Naive thymus-derived CD8-positive, alpha-beta T cell (primary cell): ENCODE data around the gene FXYD1. TPM values are rescaled to one million over a fixed set of nuclear protein-coding genes. Genes with fewer than 3 reads are reported as not detected.
A peak's percentile ranks its signal among the peaks of the same experiment; 100 is the strongest.

ENCODE experiments used
- ATAC-seq, 2 donors: fragments of 150-1000 bp; cut with Tn5 transposase in 1 of 2; sonication (Bioruptor Pico), chemical (Tn5 transposase) in 1 of 2; 1 replicate in 1 of 2; 2 replicates in 1 of 2; pipeline ENCODE4 v1.10.0; 2021; ENCODE audit warnings: mild to moderate bottlenecking in 2 of 2, moderate library complexity in 2 of 2
- POLR2A ChIA-PET: fragments of 350-600 bp; sonication (Branson Sonifier 250); formaldehyde crosslinking; loops from one replicate; lab custom pipeline; 2021; ENCODE audit warnings: antibody characterized with exemption; lab: Charles Lee
- DNase-seq, 10 donors: peaks; one replicate each; pipeline versions ENCODE4 v3.0.0 to v3.0.0-alpha.2; 2020 to 2022
- H3K27ac Mint-ChIP-seq, 10 donors: one replicate each; pipeline ENCODE4 v1.8.0; 2020 to 2022; ENCODE audit warnings: mild to moderate bottlenecking in 10 of 10, mixed read lengths in 10 of 10, moderate library complexity in 4 of 10, inconsistent platforms in 1 of 10
- H3K27me3 Mint-ChIP-seq, 5 donors: one replicate each; pipeline ENCODE4 v1.8.0; 2021 to 2022; ENCODE audit warnings: mixed read lengths in 5 of 5
- H3K36me3 Mint-ChIP-seq, 3 donors: one replicate each; pipeline ENCODE4 v1.8.0; 2020 to 2022; ENCODE audit warnings: mixed read lengths in 3 of 3, mild to moderate bottlenecking in 2 of 3, inconsistent platforms in 1 of 3
- H3K4me1 Mint-ChIP-seq, 4 donors: one replicate each; pipeline ENCODE4 v1.8.0; 2021 to 2022; ENCODE audit warnings: mixed read lengths in 4 of 4
- H3K4me3 Mint-ChIP-seq, 10 donors: one replicate each; pipeline ENCODE4 v1.8.0; 2020 to 2022; ENCODE audit warnings: mild to moderate bottlenecking in 10 of 10, mixed read lengths in 10 of 10, moderate library complexity in 6 of 10, inconsistent platforms in 1 of 10
- H3K9me3 Mint-ChIP-seq, 9 donors: one replicate each; pipeline ENCODE4 v1.8.0; 2020 to 2022; ENCODE audit warnings: mixed read lengths in 9 of 9, mild to moderate bottlenecking in 3 of 9, inconsistent platforms in 1 of 9, moderate library complexity in 1 of 9
- polyA plus RNA-seq, 3 donors: library from polyadenylated mRNA; unstranded; fragments of 300-500 nt; fragmentation: Illumina TruSeq; gene quantifications; one replicate each; pipeline ENCODE4 v1.2.3, GENCODE V29; 2021
- total RNA-seq, 8 experiments: library from RNA in 2 of 8; stranded (reverse) in 2 of 8; gene quantifications; one replicate each; pipeline ENCODE4 v1.2.3 and lab custom pipeline; 2021 to 2026

The FXYD1 gene
- total and polyA plus RNA-seq, 5 experiments from 2014 or later: 0.77 to 1.1 (median 0.77) TPM; not detected in 2

GRCh38 chr19:35141837-35142605 is 3.4 kb downstream of the FXYD1 start:
- peaks cover 0 to 2% (median 0%) of the 10 kb centered on the region in 5 donors for H3K27me3 Mint-ChIP-seq
- DNase-seq: peak in 2 of 10 donors; percentile 18 to 20
- H3K9me3 Mint-ChIP-seq: no peaks in the 10 kb centered on the region
- peak overlapping the region; percentile 57 to 94 (median 84) for H3K27ac Mint-ChIP-seq
- H3K36me3 Mint-ChIP-seq: no peaks in the 10 kb centered on the region
- peak; percentile 23 to 39 for ATAC-seq
- H3K4me3 Mint-ChIP-seq: peak overlapping the region; percentile 75 to 93 (median 87)
- POLR2A ChIA-PET: interaction anchor here (0.6 to 5.8 kb wide), 28 partner anchors 11 to 845 kb away, joined by 3 to 40 read pairs (median 4); partner anchors contain the start of genes FXYD5 and USF2
- H3K4me1 Mint-ChIP-seq: peaks cover 25 to 49% (median 44%) of the 10 kb centered on the region in 4 donors

DNA sequence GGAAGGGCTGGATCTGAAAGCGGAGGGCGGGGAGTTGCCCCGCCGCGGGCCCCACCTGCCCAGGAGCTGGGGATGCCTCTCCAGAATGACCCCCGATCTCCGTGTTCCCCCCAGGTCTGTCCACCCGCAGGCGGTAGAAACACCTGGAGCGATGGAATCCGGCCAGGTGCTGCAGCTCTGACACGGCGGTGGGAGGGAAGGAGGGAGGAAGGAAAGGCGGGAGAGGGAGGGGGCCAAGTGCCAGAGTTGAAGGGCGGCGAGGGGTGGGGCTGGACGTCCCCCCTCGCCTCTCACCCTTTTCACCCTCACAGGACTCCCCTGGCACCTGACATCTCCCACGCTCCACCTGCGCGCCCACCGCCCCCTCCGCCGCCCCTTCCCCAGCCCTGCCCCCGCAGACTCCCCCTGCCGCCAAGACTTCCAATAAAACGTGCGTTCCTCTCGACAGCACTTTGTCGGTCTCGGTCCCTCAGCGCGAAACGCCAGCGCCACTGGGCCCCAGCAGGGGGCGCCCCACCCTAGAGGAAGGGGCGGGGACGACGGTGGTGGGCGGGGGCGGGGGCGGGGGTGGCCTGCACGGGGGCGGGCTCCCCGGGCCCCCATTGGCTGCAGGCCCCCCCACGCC is 4.1 kb downstream of the FXYD1 start:
- ATAC-seq (peak; percentile 35 to 50), DNase-seq (peak; percentile 61 to 86 (median 74))
- peaks cover 0 to 2% (median 0%) of the 10 kb centered on the region in 5 donors for H3K27me3 Mint-ChIP-seq
- peak overlapping the region; percentile 61 to 93 (median 78) for H3K4me3 Mint-ChIP-seq
- POLR2A ChIA-PET: interaction anchor here (0.6 to 5.8 kb wide), 16 partner anchors 11 to 845 kb away, joined by 3 to 40 read pairs (median 4); partner anchors contain the start of genes FXYD5 and USF2
- peak overlapping the region in 7 of 10 donors; percentile 27 to 93 (median 75) for H3K27ac Mint-ChIP-seq
- H3K9me3 Mint-ChIP-seq: no peaks in the 10 kb centered on the region
- no peaks in the 10 kb centered on the region for H3K36me3 Mint-ChIP-seq
- H3K4me1 Mint-ChIP-seq: peaks cover 24 to 49% (median 41%) of the 10 kb centered on the region in 4 donors

GRCh38 chr19:35143231-35143715 is 4.6 kb downstream of the FXYD1 start, which contains the start of gene FXYD7:
Gene FXYD7, plus strand, starts transcription at chr19:35143255. Its CDS starts 79 bp downstream, at chr19:35143334.
- Mint-ChIP-seq H3K4me3 (peak within 1 kb of the TSS; percentile 75 to 93 (median 87)), H3K4me1 (peaks cover 24 to 49% (median 41%) of the 10 kb centered on the region in 4 donors), H3K9me3 (no peaks in the 10 kb centered on the region), H3K36me3 (no peaks in the 10 kb centered on the region), H3K27me3 (peaks cover 0 to 2% (median 0%) of the 10 kb centered on the region in 5 donors), H3K27ac (peak within 1 kb of the TSS; percentile 57 to 94 (median 82))
- ATAC-seq: no peak
- DNase-seq: peak in 1 of 10 donors; percentile 71
- POLR2A ChIA-PET: interaction anchor here (0.5 to 5.8 kb wide), 9 partner anchors 10 to 145 kb away, joined by 3 to 40 read pairs (median 4); partner anchors contain the start of genes FXYD5 and USF2

DNA sequence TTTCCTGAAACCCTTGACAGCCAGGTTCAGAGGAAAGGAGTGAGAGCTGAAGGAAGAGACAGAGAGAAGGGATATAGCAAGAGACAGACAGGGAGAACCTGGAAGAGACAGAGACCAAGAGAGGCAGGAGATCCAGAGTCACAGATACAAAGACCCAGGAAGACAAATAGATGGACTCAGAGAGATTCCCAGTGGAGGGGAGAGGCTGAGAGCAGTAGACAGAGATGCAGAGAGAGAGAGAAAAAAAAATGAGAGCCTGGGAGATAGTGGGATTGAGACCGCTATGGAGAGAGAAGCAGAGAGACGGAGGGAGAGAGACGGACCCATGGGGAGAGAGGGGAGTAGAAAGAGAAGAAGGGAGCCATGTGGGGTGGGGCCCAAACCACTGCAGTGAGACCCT is 5.2 kb downstream of the FXYD1 start:
- H3K27me3 Mint-ChIP-seq: peaks cover 0 to 2% (median 0%) of the 10 kb centered on the region in 5 donors
- no peaks in the 10 kb centered on the region for H3K36me3 Mint-ChIP-seq
- H3K27ac Mint-ChIP-seq: peak overlapping the region; percentile 7 to 80 (median 51)
- H3K9me3 Mint-ChIP-seq: no peaks in the 10 kb centered on the region
- peaks cover 24 to 49% (median 41%) of the 10 kb centered on the region in 4 donors for H3K4me1 Mint-ChIP-seq
- POLR2A ChIA-PET: interaction anchor here (0.5 to 5.8 kb wide), 7 partner anchors 9 to 125 kb away, joined by 3 to 40 read pairs (median 4); partner anchors contain the start of genes FXYD5 and USF2
- peak overlapping the region; percentile 24 to 78 (median 60) for H3K4me3 Mint-ChIP-seq
- ATAC-seq (no peak), DNase-seq (no peak)

GRCh38 chr19:35144259-35144599 is 5.6 kb downstream of the FXYD1 start:
- peak overlapping the region in 5 of 10 donors; percentile 7 to 58 (median 44) for H3K27ac Mint-ChIP-seq
- no peak for DNase-seq
- H3K4me3 Mint-ChIP-seq: peak overlapping the region in 7 of 10 donors; percentile 2 to 78 (median 68)

DNA sequence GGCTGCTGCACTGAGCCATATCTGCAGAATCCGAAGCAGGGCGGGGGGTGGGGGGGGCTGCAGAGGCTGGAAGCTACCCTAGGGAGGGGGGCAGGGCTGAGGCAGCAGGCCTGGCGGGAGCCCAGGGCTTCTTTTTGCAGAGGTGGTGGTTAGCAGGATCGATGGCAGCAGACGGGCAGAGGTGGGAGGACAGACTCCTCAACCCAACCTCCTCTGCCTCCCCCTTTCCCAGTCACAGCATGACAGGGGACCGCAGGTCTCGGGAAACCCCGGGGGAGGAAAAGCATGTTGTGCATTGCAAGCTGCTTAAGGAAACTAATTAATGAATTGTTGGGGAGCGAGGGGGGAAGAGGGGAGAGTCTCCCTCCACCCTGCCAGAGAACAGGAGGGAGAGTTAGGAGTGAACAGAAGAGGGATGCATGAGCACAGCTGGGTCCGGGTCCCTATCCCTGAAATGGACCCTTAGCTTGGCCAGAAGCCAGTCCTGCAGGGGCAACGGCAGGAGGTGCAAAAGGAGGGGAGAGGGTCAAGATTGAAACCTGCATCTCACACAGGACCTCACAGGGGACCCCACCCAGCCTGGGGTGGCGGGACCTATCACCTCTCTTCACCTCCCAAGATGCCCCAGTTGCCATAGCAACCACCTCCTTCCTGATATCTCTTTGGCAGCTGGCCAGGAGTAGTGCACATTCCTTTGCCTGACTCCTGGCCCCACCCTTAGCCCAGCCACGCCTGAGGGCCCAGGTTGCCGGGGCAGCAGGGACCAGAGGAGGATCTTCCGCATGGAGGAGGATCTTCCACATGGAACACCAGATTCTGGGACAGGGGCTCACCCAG is 6.2 kb downstream of the FXYD1 start:
- no peaks in the 10 kb centered on the region for H3K9me3 Mint-ChIP-seq
- peak overlapping the region in 5 of 10 donors; percentile 7 to 78 (median 34) for H3K4me3 Mint-ChIP-seq
- no peaks in the 10 kb centered on the region for H3K36me3 Mint-ChIP-seq
- peak in 5 of 10 donors; percentile 28 to 76 (median 43) for DNase-seq
- POLR2A ChIA-PET: interaction anchor here (0.6 to 5.8 kb wide), 5 partner anchors 8 to 124 kb away, joined by 3 to 40 read pairs (median 4); partner anchors contain the start of genes FXYD5 and USF2
- peaks cover 0 to 2% (median 0%) of the 10 kb centered on the region in 5 donors for H3K27me3 Mint-ChIP-seq
- ATAC-seq: no peak
- peak overlapping the region in 8 of 10 donors; percentile 12 to 84 (median 64) for H3K27ac Mint-ChIP-seq
- peaks cover 24 to 49% (median 40%) of the 10 kb centered on the region in 4 donors for H3K4me1 Mint-ChIP-seq

More at GRCh38 chr19:35144259-35144599, 5.6 kb downstream of the FXYD1 start:
- no peaks in the 10 kb centered on the region for H3K9me3 Mint-ChIP-seq
- POLR2A ChIA-PET: interaction anchor here (0.6 to 5.8 kb wide), 5 partner anchors 9 to 124 kb away, joined by 3 to 40 read pairs (median 26); partner anchors contain the start of genes FXYD5 and USF2
- no peak for ATAC-seq
- peaks cover 0 to 2% (median 0%) of the 10 kb centered on the region in 5 donors for H3K27me3 Mint-ChIP-seq
- no peaks in the 10 kb centered on the region for H3K36me3 Mint-ChIP-seq
- peaks cover 24 to 49% (median 41%) of the 10 kb centered on the region in 4 donors for H3K4me1 Mint-ChIP-seq

GRCh38 chr19:35146746-35147459 is 8.3 kb downstream of the FXYD1 start:
- POLR2A ChIA-PET: no interaction called here
- Mint-ChIP-seq H3K4me3 (no peak overlapping the region), H3K27ac (peak overlapping the region in 5 of 10 donors; percentile 24 to 75 (median 47)), H3K9me3 (no peaks in the 10 kb centered on the region), H3K36me3 (no peaks in the 10 kb centered on the region), H3K4me1 (peaks cover 20 to 33% (median 28%) of the 10 kb centered on the region in 4 donors), H3K27me3 (no peaks in the 10 kb centered on the region)
- no peak for DNase-seq
- no peak for ATAC-seq

- Mint-ChIP-seq H3K36me3 (no peaks in the 10 kb centered on the region), H3K27me3 (no peaks in the 10 kb centered on the region), H3K4me3 (no peak overlapping the region), H3K4me1 (peaks cover 22 to 32% (median 26%) of the 10 kb centered on the region in 4 donors), H3K9me3 (no peaks in the 10 kb centered on the region), H3K27ac (peak overlapping the region in 5 of 10 donors; percentile 10 to 69 (median 38))
- no peak for ATAC-seq
- no peak for DNase-seq
- POLR2A ChIA-PET: interaction anchor here (1.3 kb wide), 1 partner anchor 12 kb away, joined by 3 read pairs; no protein-coding TSS in a partner anchor
Observed at GRCh38 chr19:35149463-35149862, 10.8 kb downstream of the FXYD1 start.

GRCh38 chr19:35150445-35150844 is 11.8 kb downstream of the FXYD1 start:
- Mint-ChIP-seq H3K27me3 (no peaks in the 10 kb centered on the region), H3K27ac (peak overlapping the region in 4 of 10 donors; percentile 12 to 73 (median 50)), H3K4me3 (peak overlapping the region in 1 of 10 donors; percentile 68), H3K4me1 (peaks cover 20 to 33% (median 24%) of the 10 kb centered on the region in 4 donors), H3K36me3 (no peaks in the 10 kb centered on the region), H3K9me3 (no peaks in the 10 kb centered on the region)
- DNase-seq (no peak), ATAC-seq (no peak)
- POLR2A ChIA-PET: no interaction called here

- peak overlapping the region in 3 of 10 donors; percentile 19 to 66 (median 22) for H3K4me3 Mint-ChIP-seq
- no peaks in the 10 kb centered on the region for H3K9me3 Mint-ChIP-seq
- no peaks in the 10 kb centered on the region for H3K27me3 Mint-ChIP-seq
- peak overlapping the region in 3 of 10 donors; percentile 29 to 71 (median 43) for H3K27ac Mint-ChIP-seq
- no peak for ATAC-seq
- H3K4me1 Mint-ChIP-seq: peaks cover 27 to 43% (median 30%) of the 10 kb centered on the region in 4 donors
- H3K36me3 Mint-ChIP-seq: peaks cover 0 to 8% (median 0%) of the 10 kb centered on the region in 3 donors
- no peak for DNase-seq
- POLR2A ChIA-PET: interaction anchor here (0.5 to 4.6 kb wide), 5 partner anchors 8 to 137 kb away, joined by 3 to 40 read pairs (median 6); partner anchors contain the start of gene FXYD7
Observed at GRCh38 chr19:35151273-35152065, 12.8 kb downstream of the FXYD1 start.
